Esophagus squamous epithelium (tissue), 4 donors: ENCODE measurements around the gene CASK.

Experiments
- POLR2A ChIP-seq, 4 donors: fragments of 450-650 bp; IDR thresholded peaks; one replicate each; pipeline ENCODE4 v1.6.1; 2017; ENCODE audit warnings: antibody characterized with exemption in 4 of 4, mild to moderate bottlenecking in 4 of 4, moderate library complexity in 3 of 4
- TF ChIP-seq, protein P1 (sequence below), 6 experiments: fragments of 450-650 bp in 4 of 6; fragments of 200-600 bp in 2 of 6; sonication (generic) in 2 of 6; IDR thresholded peaks; one replicate each; pipeline ENCODE4 v1.5.1; 2016 to 2019; ENCODE audit warnings: antibody characterized with exemption in 6 of 6, mild to moderate bottlenecking in 4 of 6, moderate library complexity in 4 of 6

GRCh38 chrX:41515376-41515775 lies 408.0 kb downstream of the CASK start:
- TF ChIP-seq, protein P1, sequence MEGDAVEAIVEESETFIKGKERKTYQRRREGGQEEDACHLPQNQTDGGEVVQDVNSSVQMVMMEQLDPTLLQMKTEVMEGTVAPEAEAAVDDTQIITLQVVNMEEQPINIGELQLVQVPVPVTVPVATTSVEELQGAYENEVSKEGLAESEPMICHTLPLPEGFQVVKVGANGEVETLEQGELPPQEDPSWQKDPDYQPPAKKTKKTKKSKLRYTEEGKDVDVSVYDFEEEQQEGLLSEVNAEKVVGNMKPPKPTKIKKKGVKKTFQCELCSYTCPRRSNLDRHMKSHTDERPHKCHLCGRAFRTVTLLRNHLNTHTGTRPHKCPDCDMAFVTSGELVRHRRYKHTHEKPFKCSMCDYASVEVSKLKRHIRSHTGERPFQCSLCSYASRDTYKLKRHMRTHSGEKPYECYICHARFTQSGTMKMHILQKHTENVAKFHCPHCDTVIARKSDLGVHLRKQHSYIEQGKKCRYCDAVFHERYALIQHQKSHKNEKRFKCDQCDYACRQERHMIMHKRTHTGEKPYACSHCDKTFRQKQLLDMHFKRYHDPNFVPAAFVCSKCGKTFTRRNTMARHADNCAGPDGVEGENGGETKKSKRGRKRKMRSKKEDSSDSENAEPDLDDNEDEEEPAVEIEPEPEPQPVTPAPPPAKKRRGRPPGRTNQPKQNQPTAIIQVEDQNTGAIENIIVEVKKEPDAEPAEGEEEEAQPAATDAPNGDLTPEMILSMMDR (IDR thresholded peaks at IDR 0.05) = no peak
- TF ChIP-seq POLR2A (IDR thresholded peaks at IDR 0.05) = no peak
